IPS-15b (cell line): ENCODE measurements around the gene RNU1-1.
"Not testable (repeated sequence)": the region's sequence is repeated elsewhere in the genome, so short reads cannot be mapped to it uniquely, and the experiment has no call there.

Experiments
- H3K27me3 ChIP-seq: one replicate; pipeline ENCODE4 v1.6.1; 2013; ENCODE audit warnings: low read length; ENCODE audit not compliant: control insufficient read depth, insufficient read depth
- H3K36me3 ChIP-seq: one replicate; pipeline ENCODE4 v1.6.1; 2013; ENCODE audit warnings: low read length; ENCODE audit not compliant: control insufficient read depth, insufficient read depth
- H3K4me1 ChIP-seq: one replicate; pipeline ENCODE4 v1.6.1; 2013; ENCODE audit warnings: mild to moderate bottlenecking, low read length; ENCODE audit not compliant: control insufficient read depth, insufficient read depth
- H3K4me3 ChIP-seq: one replicate; pipeline ENCODE4 v1.5.1; 2013; ENCODE audit warnings: low read depth, low read length
- H3K9ac ChIP-seq: one replicate; pipeline ENCODE4 v1.6.1; 2013; ENCODE audit warnings: low read depth, mild to moderate bottlenecking, low read length
- H3K9me3 ChIP-seq: one replicate; pipeline ENCODE4 v1.6.1; 2013; ENCODE audit warnings: mild to moderate bottlenecking, low read length; ENCODE audit not compliant: control insufficient read depth, insufficient read depth

The RNU1-1 gene

DNA sequence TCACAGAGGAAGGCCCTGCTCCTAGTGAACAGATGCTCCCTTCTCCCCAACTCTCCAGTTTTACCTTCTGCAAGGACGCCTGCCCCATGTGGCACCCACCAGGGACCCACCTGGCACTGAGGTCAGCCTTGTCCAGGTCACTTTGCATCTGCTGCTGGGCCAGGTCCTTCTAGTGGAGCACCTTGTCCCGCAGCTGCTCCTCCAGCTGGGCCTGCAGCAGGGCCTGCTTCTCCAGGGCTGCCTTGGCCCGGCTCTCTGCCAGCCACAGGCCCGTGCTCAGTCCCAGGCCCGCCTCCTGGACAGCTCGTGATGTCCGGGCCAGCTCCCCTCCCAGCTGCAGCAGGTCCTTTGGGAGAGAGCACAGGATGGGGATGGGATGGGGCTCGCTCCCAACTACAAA, 27.8 kb downstream of the RNU1-1 start:
- H3K9me3 ChIP-seq, H3K27me3 ChIP-seq: not testable (repeated sequence)
- H3K36me3 ChIP-seq = peaks cover 11% of the 10 kb centered on the region

DNA sequence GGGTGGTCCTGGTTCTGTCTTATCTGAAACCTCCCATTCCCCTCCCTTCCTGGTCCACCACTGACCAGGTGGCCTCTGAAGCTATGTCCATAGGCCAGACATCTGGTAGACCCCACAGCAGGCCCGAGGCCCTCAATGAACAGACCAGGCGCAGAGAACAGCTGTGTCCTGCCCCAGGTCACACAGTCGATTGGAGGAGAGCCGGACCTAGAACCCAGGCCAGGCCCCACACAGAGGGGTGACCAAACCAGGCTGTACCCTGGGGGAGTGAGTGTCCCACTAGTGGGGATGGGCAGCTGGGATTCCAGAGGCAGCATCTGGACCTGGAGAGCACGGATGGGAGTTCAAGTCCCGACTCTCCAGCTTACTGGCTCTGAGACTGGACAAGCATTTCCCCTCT, 29.2 kb downstream of the RNU1-1 start:
- Histone ChIP-seq H3K4me1 (no peaks in the 10 kb centered on the region), H3K36me3 (peaks cover 11% of the 10 kb centered on the region), H3K9me3 (no peaks in the 10 kb centered on the region), H3K27me3 (no peaks in the 10 kb centered on the region), H3K4me3 (no peak overlapping the region), H3K9ac (no peak overlapping the region)

More for the DNA sequence above, 27.8 kb downstream of the RNU1-1 start:
- not testable (repeated sequence) for H3K4me1 ChIP-seq, H3K4me3 ChIP-seq, H3K9ac ChIP-seq

DNA sequence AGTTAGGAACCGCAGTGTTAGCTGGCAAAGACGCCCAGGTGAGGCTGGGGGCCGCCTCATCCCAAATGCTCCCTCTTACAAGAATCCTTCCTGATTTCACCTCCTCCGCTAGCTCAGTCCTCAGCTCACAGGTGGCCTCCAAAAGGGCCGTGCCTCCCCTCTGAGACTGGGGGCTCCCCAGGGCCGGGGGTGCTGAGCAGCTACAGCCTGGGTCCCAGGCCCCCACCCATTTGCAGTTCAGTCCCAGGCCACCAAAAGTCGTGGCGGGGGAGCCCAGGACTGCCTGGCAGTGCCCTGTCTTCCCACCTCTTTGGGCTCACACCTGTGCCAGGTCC, 29.6 kb downstream of the RNU1-1 start:
- Histone ChIP-seq H3K4me1 (no peaks in the 10 kb centered on the region), H3K9me3 (no peaks in the 10 kb centered on the region), H3K4me3 (no peak overlapping the region), H3K27me3 (no peaks in the 10 kb centered on the region), H3K36me3 (peaks cover 9% of the 10 kb centered on the region), H3K9ac (no peak overlapping the region)

DNA sequence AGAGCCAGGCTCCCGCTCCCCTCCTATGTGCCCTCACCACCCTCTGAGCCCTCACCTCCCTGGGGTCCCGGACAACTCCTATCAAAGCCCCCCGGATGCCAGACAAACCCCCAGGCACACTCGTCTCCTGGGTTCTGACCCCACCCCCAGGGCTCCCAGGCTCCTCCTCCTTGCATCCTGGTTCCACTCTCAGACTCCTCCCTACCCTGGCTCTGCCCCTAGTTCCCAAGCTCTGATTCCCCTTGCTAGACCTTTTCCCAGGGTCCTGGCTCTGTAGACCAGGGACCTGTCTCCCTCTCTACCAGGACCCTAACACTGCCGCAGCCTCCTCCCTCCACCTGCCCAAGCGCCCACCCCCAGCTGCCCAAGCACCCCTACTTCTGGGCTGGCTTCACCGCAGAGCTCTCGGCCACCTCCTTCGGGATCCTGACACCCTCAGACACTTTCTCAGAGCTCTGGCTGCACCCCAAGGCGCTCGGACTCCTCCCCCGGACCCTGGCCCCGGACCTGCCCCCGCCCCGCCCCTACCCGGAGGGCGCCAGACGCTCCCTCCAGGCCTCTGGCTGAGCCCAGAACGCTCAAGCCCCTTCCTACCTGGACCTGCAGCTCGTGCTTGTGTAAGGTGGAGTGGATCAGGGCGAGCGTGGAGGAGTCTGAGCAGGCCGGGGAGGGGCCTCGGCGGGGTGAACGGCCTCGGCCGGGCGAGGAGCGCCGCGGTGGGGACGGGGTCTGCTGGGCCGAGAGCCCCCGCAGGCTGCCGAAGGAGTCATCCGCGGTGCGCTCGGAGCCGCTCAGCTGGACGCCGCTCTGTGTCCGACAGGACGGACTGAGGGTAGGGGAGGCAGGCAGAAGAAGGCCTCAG, 30.2 kb downstream of the RNU1-1 start:
- not testable (repeated sequence) for H3K4me3 ChIP-seq, H3K9ac ChIP-seq, H3K9me3 ChIP-seq, H3K27me3 ChIP-seq, H3K36me3 ChIP-seq, H3K4me1 ChIP-seq

DNA sequence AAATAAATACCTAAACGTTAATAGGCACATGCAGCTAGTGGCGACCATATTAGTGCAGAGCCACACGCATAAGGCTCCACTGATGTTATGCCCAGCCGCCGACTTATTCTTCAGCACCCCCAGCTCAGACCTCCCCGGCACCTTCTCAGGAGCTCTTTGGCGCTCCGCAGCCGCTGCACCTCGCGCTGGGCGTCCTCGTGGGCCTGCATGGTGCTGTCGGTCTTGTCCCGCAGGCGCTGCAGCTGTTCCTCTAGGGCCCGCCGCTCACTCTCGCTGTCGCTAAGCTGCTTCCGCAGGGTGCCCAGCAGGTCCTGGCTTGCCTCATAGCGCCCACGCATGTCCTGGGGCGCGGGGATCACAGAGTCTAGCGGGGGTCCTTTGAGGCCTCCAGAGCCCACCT, 30.9 kb downstream of the RNU1-1 start:
- H3K27me3 ChIP-seq, H3K4me1 ChIP-seq, H3K36me3 ChIP-seq, H3K4me3 ChIP-seq, H3K9me3 ChIP-seq, H3K9ac ChIP-seq: not testable (repeated sequence)

DNA sequence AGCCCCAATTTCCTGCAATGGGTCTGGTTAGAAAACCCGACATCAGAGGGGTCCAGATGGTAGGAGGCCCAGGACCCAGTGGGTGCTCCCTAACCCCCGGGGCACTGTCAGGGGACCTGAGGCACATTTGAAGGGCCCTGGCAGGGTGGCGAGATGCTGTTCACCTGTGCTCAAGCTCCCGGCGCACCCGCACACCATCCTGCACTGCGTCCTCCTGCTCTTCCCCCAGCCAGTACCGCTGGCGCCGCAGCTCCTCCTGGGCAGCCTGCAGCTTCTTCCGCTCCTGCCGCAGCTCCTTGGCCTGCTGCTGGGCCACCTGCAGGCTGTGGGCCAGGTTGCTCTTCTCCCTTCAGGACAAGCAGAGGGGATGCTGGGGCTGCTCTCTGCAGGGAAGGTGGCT, 36.0 kb downstream of the RNU1-1 start:
- Histone ChIP-seq H3K9ac (no peak overlapping the region), H3K4me1 (no peaks in the 10 kb centered on the region)

DNA sequence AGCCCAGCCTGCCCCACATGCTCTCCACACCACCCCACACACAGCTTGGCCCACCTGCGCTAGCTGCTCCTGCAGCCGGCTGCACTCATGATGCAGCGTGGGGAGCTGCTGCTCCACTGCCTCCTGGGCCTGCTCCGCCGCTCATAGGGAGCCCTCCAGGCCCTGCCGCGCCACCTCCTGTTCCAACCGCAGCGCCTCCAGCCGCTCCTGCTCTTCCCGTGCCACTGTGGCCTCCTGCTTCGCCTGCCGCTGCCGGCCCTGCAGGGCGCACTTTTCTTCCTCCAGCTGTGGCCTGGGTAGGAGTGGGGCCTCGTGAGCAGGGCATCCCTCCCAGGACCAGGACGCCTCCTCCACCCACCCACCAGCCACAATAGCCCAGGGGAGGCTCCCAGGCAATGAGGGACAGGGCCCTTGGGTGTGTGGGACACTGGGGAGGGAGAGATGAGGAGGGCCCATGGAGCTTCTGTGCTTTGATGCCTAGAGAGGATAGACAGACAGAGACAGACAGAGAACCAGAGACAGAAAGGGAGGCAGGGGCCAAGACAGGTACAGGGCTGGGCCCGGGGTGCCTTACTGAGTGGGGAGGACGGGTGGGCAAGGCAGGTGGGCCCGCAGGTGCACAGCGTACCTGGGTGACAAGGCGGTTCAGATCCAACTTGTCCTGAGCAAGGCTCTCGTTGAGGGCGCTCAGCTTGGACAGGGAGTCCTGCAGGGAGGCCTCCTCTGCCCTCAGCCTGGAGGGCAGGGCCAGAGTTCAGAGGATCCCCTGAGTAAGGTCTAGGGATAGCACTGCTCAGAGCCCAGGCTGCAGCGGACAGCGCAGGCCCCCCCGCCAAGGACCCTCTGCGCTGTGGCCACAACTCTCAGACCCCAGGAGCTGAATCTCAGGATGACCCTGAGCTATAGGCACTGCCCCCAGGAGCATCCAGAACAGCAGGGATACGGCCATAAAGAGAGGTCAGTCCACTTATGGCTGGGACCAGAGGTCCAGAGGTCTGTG, 38.0 kb downstream of the RNU1-1 start:
- H3K9me3 ChIP-seq, H3K4me3 ChIP-seq, H3K36me3 ChIP-seq, H3K27me3 ChIP-seq, H3K9ac ChIP-seq, H3K4me1 ChIP-seq: not testable (repeated sequence)

More for the DNA sequence above, 36.0 kb downstream of the RNU1-1 start:
- no peak overlapping the region for H3K4me3 ChIP-seq
- no peaks in the 10 kb centered on the region for H3K27me3 ChIP-seq
- H3K9me3 ChIP-seq = no peaks in the 10 kb centered on the region
- peaks cover 3% of the 10 kb centered on the region for H3K36me3 ChIP-seq

DNA sequence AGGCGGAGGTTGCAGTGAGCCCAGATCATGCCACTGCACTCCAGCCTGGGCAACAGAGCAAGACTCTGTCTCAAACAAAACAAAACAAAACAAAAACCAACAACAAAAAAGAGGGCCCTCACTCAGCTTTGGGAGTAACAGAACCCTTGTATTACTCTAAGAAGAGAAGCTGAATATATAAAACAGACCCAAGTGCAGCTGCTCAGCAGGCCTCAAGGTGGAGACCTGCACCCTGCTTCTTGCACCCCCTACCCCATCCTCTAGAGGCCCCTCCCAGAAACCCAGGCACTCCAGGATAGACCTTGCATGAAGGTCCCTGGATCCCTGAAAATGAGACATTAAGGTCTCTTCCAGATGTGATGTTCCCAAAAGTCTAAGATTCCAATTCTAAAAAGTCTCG, 39.2 kb downstream of the RNU1-1 start:
- H3K9ac ChIP-seq, H3K36me3 ChIP-seq, H3K4me3 ChIP-seq, H3K4me1 ChIP-seq, H3K27me3 ChIP-seq, H3K9me3 ChIP-seq: not testable (repeated sequence)

DNA sequence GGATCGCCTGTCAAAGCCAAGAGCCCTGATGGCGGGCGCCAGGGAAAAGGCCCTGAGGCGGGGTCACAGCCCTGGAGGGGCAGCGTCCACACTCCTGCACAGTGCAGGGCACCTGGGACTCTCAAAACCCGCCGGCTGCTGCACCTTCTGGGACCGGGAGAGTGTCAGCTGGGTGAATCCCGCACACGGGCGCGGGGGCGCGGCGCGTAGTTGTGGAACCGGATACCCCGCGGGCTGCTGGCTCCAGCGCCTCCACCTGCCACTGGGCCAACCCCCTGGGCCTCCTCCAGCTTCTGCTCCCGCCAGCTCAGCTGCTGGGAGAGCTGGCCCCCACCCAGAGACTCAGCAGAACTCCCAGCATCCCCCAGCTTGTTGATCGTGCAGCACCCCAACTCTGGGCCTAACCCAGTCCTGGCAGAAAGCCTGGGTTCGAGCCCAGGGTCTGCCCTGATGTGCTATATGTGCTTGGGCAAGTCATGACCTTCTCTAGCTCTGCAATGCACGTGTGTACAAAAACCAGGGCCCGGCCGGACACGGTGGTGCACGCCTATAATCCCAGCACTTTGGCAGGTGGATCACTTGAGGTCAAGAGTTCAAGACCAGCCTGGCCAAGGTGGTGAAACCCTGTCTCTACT, 39.8 kb downstream of the RNU1-1 start:
- H3K4me3 ChIP-seq = no peak overlapping the region
- no peaks in the 10 kb centered on the region for H3K9me3 ChIP-seq
- no peak overlapping the region for H3K9ac ChIP-seq
- H3K36me3 ChIP-seq = peaks cover 3% of the 10 kb centered on the region
- H3K27me3 ChIP-seq = no peaks in the 10 kb centered on the region
- no peaks in the 10 kb centered on the region for H3K4me1 ChIP-seq

DNA sequence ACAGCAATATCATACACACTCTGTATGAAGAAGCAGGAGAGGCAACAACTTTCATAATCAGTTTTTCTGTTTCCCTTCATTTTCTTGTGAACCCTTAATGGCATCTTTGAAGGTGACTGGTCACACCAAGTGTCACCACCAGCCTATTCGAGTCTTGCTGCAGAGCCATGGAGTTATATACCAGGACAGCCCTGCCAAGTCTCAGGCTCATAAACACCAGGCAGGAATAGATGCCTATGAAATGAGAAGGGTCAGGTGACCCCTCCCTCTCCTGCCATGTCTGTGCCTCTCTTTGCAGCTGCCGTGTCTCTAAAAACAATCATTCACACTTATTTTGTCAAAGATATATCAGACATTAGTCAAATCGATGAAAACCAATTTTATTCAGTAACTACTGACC, 45.5 kb downstream of the RNU1-1 start:
- Histone ChIP-seq H3K4me3 (no peak overlapping the region), H3K27me3 (no peaks in the 10 kb centered on the region), H3K9me3 (no peaks in the 10 kb centered on the region), H3K36me3 (no peaks in the 10 kb centered on the region), H3K9ac (no peak overlapping the region), H3K4me1 (no peaks in the 10 kb centered on the region)

DNA sequence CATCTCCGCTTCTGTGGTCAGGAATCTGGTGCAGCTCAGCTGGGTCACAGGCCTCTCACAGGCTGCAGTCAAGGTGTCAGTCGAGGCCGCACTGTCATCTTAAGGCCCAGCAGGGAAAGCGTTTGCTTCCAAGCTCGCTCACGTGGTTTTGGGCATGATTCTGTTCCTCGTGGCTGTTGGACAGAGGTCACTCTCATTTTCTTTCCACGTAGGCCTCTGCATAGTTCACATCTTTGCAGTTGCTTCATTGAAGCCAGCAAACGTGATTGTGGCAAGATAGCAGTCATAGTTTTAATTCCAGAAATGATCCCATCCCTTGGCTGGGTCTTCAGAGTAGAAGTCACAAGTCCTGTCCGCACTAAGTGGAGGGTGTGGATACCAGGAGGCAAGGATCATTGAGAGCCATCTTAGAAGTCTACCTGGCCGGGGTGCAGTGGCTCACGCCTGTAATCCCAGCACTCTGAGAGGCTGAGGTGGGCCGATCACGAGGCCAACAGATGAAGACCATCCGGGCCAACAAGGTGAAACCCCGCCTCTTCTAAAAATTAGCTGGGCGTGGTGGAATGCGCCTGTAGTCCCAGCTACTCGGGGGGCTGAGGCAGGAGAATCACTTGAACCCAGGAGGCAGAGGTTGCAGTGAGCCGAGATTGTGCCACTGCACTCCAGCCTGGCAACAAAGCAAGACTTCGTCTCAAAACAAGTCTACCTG, 49.0 kb downstream of the RNU1-1 start:
- H3K4me3 ChIP-seq = no peak overlapping the region
- no peaks in the 10 kb centered on the region for H3K27me3 ChIP-seq
- no peaks in the 10 kb centered on the region for H3K4me1 ChIP-seq
- no peaks in the 10 kb centered on the region for H3K9me3 ChIP-seq
- no peaks in the 10 kb centered on the region for H3K36me3 ChIP-seq
- no peak overlapping the region for H3K9ac ChIP-seq
